ENCODE data around the gene SUN1. TPM values are rescaled to one million over a fixed set of nuclear protein-coding genes. Genes with fewer than 3 reads are reported as not detected.

SUN1 gene
- total RNA-seq, 3 donors from 2014 or later (not counting 1 experiment from before 2014, with no cell fraction given) = 40.2 to 63.5 (median 48.0) TPM

DNA sequence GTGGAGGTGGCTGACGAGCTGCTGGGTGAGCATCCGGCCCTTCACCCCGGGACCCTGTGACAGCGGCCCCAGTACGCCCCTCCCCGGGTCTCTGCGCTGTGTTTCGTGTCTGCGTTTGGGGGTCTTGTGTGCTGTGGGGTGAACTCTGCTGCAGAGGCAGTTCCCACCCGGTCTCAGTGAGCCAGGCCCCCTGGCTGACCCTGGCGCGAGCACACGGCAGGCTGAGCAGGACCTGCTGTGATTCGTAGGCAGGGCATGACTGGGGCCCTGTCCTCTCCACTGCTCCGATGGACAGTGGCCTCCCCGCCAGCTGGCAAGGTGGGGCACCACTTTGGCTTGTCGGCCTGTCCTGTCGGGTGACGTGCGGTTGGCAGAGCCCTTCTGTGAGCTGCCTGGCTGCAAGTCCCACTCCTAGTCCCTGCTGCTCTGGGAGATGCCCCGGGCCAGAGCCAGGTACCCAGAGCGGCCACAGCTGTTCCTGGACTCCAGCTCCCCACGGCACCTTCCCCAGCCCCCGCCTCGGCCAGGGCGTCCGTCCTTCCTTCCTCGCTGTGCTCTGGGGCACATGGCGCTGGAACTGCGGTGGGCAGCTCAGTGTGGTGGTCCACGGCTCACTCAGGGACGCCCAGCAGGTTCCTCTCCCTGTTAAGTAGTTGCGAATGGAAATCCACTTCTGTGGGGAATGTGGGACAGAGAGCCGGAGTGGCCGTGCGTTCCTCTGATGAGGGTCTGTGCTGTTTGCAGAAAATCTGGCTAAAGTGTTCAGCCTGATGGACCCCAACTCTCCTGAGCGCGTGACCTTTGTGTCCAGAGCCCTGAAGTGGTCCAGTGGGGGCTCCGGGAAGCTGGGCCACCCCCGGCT is 54.6 kb downstream of the SUN1 start:
- WGBS (ENCODE audit: insufficient coverage) = 97% methylated on average over 40 of the region's 40 CpGs
- Mint-ChIP-seq H3K4me1 (peaks cover 8 to 27% of the 10 kb centered on the region in 2 donors), H3K9me3 (no peaks in the 10 kb centered on the region), H3K4me3 (no peak overlapping the region), H3K27me3 (ENCODE audit: low read depth in 2 of 2) (no peaks in the 10 kb centered on the region), H3K36me3 (no peaks in the 10 kb centered on the region), H3K27ac (no peak overlapping the region)
- H3K4me3 ChIP-seq (ENCODE audit: low read length) = no peak overlapping the region
- peaks cover 41% of the 10 kb centered on the region for H3K36me3 ChIP-seq (ENCODE audit: control insufficient read depth, insufficient read depth, low read length)
- no peaks in the 10 kb centered on the region for H3K27me3 ChIP-seq (ENCODE audit: control insufficient read depth, insufficient read depth, low read length)
- no peaks in the 10 kb centered on the region for H3K9me3 ChIP-seq (ENCODE audit: control insufficient read depth, insufficient read depth, low read length)
- no peak overlapping the region for H3K27ac ChIP-seq (ENCODE audit: low read length)
- no peak for DNase-seq
- H3K4me1 ChIP-seq (ENCODE audit: control insufficient read depth, insufficient read depth, low read length) = peaks cover 18% of the 10 kb centered on the region
- TF ChIP-seq, protein P1, sequence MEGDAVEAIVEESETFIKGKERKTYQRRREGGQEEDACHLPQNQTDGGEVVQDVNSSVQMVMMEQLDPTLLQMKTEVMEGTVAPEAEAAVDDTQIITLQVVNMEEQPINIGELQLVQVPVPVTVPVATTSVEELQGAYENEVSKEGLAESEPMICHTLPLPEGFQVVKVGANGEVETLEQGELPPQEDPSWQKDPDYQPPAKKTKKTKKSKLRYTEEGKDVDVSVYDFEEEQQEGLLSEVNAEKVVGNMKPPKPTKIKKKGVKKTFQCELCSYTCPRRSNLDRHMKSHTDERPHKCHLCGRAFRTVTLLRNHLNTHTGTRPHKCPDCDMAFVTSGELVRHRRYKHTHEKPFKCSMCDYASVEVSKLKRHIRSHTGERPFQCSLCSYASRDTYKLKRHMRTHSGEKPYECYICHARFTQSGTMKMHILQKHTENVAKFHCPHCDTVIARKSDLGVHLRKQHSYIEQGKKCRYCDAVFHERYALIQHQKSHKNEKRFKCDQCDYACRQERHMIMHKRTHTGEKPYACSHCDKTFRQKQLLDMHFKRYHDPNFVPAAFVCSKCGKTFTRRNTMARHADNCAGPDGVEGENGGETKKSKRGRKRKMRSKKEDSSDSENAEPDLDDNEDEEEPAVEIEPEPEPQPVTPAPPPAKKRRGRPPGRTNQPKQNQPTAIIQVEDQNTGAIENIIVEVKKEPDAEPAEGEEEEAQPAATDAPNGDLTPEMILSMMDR (IDR thresholded peaks at IDR 0.05) = no peak
- no peak for ATAC-seq
- intact Hi-C loops (cut with micrococcal nuclease) = no loop called here

DNA sequence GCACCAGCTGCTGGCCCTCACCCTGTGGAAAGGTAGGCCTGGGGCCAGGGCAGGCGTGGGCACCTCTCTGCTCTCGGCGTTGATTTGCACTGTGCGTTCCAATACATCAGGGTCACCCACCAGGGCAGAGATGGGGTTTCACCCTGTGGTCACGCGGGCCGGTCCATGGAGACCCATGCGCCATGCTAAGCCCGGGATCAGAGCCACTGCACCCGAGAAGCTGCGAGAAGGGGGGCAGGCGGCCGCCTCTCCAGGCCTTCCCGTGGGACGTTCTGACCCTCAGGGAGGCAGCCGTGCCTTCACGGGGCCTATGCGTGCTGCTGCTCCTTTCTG is 55.2 kb downstream of the SUN1 start:
- Mint-ChIP-seq H3K27me3 (ENCODE audit: low read depth in 2 of 2) (no peaks in the 10 kb centered on the region), H3K4me1 (peaks cover 4 to 28% of the 10 kb centered on the region in 2 donors), H3K27ac (no peak overlapping the region), H3K9me3 (no peaks in the 10 kb centered on the region), H3K36me3 (no peaks in the 10 kb centered on the region), H3K4me3 (no peak overlapping the region)
- no peak for ATAC-seq
- Histone ChIP-seq H3K4me1 (ENCODE audit: control insufficient read depth, insufficient read depth, low read length) (peaks cover 18% of the 10 kb centered on the region), H3K9me3 (ENCODE audit: control insufficient read depth, insufficient read depth, low read length) (no peaks in the 10 kb centered on the region), H3K4me3 (ENCODE audit: low read length) (no peak overlapping the region), H3K27ac (ENCODE audit: low read length) (no peak overlapping the region), H3K27me3 (ENCODE audit: control insufficient read depth, insufficient read depth, low read length) (no peaks in the 10 kb centered on the region), H3K36me3 (ENCODE audit: control insufficient read depth, insufficient read depth, low read length) (peaks cover 47% of the 10 kb centered on the region)
- intact Hi-C loops (cut with micrococcal nuclease) = no loop called here
- TF ChIP-seq, protein P1 (IDR thresholded peaks at IDR 0.05) = no peak
- 96% methylated on average over 18 of the region's 18 CpGs for WGBS (ENCODE audit: insufficient coverage)
- DNase-seq = no peak

DNA sequence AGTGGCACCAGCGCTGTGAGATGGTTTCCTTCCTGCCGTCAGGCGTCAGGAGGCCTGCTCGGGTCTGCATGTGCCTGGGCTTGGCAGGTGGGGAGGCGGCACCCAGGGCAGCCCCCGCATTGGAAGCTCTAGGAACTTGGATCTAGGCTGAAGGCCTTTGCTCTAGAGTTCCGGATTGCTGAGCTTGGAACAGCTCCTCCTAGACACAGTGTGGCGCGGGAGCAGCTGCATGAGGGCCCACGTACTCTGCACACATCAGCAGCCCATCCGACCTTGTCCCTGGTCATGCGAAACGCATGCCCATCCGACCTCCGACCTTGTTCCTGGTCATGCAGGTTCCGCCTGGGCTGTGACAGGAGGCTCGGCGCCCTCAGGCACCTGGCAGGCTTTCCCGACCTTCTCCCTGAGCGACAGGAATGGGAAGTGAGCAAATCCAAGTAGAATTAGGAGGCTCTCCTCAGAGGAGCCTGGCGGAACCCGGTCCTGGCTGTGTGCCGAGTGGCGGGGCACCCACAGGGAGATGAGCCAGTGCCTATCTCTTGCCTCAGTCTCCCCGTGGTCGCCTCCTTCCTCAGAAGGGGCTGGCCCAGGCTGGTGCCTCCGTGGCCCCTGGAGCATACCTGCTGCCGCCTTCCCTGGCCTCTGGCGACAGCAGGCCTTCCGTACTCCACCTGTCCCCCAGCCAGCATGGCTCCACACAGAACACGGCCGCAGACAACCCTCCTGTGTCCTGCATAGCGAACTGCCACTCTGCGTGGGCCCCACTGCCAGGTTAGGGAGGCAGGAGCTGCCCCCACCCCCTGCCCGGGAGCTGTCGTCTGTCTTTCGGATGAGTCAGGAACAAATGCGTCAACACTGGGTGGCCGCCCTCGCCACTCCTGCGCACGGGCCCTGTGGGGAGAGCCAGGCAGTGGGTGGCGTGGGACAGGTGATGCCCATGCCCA is 56.1 kb downstream of the SUN1 start:
- TF ChIP-seq, protein P1 (IDR thresholded peaks at IDR 0.05) = no peak
- Histone ChIP-seq H3K27ac (ENCODE audit: low read length) (no peak overlapping the region), H3K9me3 (ENCODE audit: control insufficient read depth, insufficient read depth, low read length) (no peaks in the 10 kb centered on the region), H3K36me3 (ENCODE audit: control insufficient read depth, insufficient read depth, low read length) (peaks cover 50% of the 10 kb centered on the region), H3K4me3 (ENCODE audit: low read length) (no peak overlapping the region), H3K27me3 (ENCODE audit: control insufficient read depth, insufficient read depth, low read length) (no peaks in the 10 kb centered on the region), H3K4me1 (ENCODE audit: control insufficient read depth, insufficient read depth, low read length) (peaks cover 18% of the 10 kb centered on the region)
- peak overlapping the region; percentile 34 to 65 for H3K27ac Mint-ChIP-seq
- H3K4me3 Mint-ChIP-seq = no peak overlapping the region
- no peaks in the 10 kb centered on the region for H3K27me3 Mint-ChIP-seq (ENCODE audit: low read depth in 2 of 2)
- intact Hi-C loops (cut with micrococcal nuclease) = no loop called here
- no peak for ATAC-seq
- H3K36me3 Mint-ChIP-seq = no peaks in the 10 kb centered on the region
- 96% methylated on average over 43 of the region's 43 CpGs for WGBS (ENCODE audit: insufficient coverage)
- no peaks in the 10 kb centered on the region for H3K9me3 Mint-ChIP-seq
- DNase-seq = no peak
- peaks cover 4 to 28% of the 10 kb centered on the region in 2 donors for H3K4me1 Mint-ChIP-seq

All from natural killer cell (primary cell).